NOMO-1 treated with DMSO at 0.1 percent for 48 hours (cell line): Measurements from ENCODE around the gene GREB1.
"Not testable (repeated sequence)": the region's sequence is repeated elsewhere in the genome, so short reads cannot be mapped to it uniquely, and the experiment has no call there.

Experiments used
- DNase-seq: peaks from one replicate; lab custom pipeline; 2025; ENCODE audit not compliant: unreplicated experiment; lab: John Stamatoyannopoulos, UW

GREB1 gene

GRCh38 chr2:11659115-11659475 lies 125.2 kb downstream of the GREB1 start:
- DNase-seq: no peak

GRCh38 chr2:11659851-11660250 lies 126.0 kb downstream of the GREB1 start:
- no peak for DNase-seq

- not testable (repeated sequence) for DNase-seq
These were observed 126.6 kb downstream of the GREB1 start for GRCh38 chr2:11660396-11660795.

GRCh38 chr2:11661891-11662435 lies 128.1 kb downstream of the GREB1 start:
- no peak for DNase-seq

GRCh38 chr2:11662882-11663281 lies 129.0 kb downstream of the GREB1 start:
- no peak for DNase-seq

- DNase-seq: no peak
These were observed 129.6 kb downstream of the GREB1 start for GRCh38 chr2:11663427-11663826.

GRCh38 chr2:11665028-11665427 lies 131.2 kb downstream of the GREB1 start:
- DNase-seq: no peak

- DNase-seq: no peak
These were observed 131.9 kb downstream of the GREB1 start for GRCh38 chr2:11665510-11666362.

GRCh38 chr2:11667194-11667593 lies 133.3 kb downstream of the GREB1 start:
- DNase-seq: no peak

GRCh38 chr2:11667866-11668637 lies 134.2 kb downstream of the GREB1 start:
- DNase-seq: no peak

GRCh38 chr2:11669454-11670291 lies 135.8 kb downstream of the GREB1 start, which contains the start of gene NTSR2:
NTSR2 (minus strand) TSS chr2:11670195; CDS start chr2:11670129, 66 bp downstream.
- DNase-seq: no peak

- DNase-seq: peak; percentile 32
These were observed 138.6 kb downstream of the GREB1 start for GRCh38 chr2:11672407-11672806.

GRCh38 chr2:11674983-11675382 lies 141.1 kb downstream of the GREB1 start:
- DNase-seq: no peak

- DNase-seq: no peak
These were observed 141.7 kb downstream of the GREB1 start for GRCh38 chr2:11675423-11676112.

GRCh38 chr2:11676640-11677039 lies 142.8 kb downstream of the GREB1 start:
- DNase-seq: no peak

GRCh38 chr2:11677136-11678055 lies 143.6 kb downstream of the GREB1 start:
- no peak for DNase-seq

GRCh38 chr2:11678306-11678960 lies 144.6 kb downstream of the GREB1 start:
- DNase-seq: no peak

GRCh38 chr2:11679016-11679415 lies 145.2 kb downstream of the GREB1 start:
- no peak for DNase-seq
